HG03045 (cell line): ENCODE results near the gene SBNO2.
"Not testable (repeated sequence)": the region's sequence is repeated elsewhere in the genome, so short reads cannot be mapped to it uniquely, and the experiment has no call there.

Source experiments
- ATAC-seq: cut with Tn5 transposase; IDR thresholded peaks from one replicate; pipeline ENCODE4 v1.9.1; 2021; ENCODE audit warnings: mild to moderate bottlenecking, moderate library complexity; ENCODE audit not compliant: unreplicated experiment

Gene SBNO2

GRCh38 chr19:1136621-1137317, 37.3 kb downstream of the SBNO2 start:
- no peak for ATAC-seq

GRCh38 chr19:1136201-1136600, 37.9 kb downstream of the SBNO2 start:
- no peak for ATAC-seq

DNA sequence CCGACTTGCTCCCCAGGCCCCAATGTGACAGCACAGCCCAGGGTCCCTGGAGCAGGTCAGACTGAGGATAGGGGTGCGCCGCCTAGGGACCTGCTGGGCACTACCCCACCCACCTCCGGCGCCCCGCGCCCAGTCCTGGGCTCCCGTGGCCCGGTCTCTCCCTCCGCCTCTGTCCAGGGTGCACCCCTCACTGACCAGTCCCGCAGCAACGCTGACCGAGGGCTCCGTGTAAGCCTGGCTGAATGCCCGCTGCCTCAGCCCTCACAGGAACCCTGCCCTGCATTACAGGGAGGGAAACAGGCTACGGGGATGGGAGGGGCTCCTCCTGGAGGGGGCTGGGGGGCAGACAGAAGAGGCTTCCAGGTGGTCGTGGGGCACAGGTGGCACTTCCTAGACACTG, 38.6 kb downstream of the SBNO2 start:
- ATAC-seq, result no peak

- ATAC-seq, result no peak
Observed at GRCh38 chr19:1134431-1134830, 39.6 kb downstream of the SBNO2 start.

DNA sequence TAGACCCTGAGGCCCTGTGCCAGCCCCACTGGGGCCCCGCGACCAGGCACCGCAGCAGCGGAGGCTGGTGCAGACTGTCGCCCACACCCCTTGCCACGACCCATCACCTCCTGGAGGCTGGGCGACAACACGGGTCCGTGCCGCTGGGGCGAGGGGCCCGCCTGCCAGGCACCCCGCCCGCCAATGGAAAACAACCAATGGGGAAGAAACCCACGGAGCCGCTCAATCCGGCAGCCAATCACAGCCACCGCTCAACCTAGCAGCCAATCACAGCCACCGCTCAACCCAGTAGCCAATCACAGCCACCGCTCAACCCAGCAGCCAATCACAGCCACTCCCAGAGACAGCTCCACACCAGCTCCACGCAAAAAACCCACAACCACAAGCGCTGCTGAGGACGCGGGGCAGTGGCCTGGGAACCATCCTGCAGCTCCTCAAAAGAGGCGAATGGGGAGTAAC, 40.6 kb downstream of the SBNO2 start:
- peak; percentile 62 for ATAC-seq

DNA sequence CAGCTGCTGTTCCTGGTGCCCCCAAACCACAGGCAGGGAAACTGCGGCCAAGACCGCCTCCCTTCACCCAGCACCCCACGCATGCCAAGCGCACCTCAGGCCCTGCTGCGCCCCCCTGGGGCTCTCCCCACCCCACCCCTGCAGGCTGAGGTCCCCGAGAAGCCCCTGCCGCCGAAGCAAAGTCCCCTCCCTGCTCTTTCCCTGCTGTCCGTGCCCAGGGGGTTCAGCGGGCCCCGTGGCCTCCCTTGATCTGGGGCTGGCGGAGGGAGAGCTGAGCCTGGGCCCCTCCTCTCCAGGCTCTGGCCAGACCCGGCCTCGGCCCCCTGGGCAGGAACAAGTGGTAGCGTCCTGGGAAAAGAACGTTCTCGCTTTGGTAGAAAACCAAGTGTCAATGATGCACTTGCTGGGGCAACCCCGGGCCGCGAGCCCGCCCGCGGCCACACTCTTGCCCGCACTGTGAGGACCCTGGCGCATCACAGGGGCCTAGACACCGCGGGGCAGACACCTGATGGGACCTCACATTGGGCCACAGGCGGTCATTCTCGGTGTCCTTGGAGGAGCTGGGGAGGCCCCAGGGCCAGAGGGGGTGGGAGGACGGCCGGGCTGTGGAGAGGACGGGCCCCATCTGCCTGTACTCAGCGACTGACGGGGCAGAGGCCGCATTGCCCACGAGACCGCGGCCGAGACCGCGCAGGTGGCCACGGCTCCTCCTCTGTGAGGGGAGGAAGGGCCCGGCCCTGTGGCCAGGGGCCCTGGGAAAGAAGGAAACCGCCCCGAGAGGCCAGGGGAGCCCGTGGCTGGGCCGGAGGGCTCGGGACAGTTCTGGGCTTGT, 41.3 kb downstream of the SBNO2 start:
- peak; percentile 16 for ATAC-seq

GRCh38 chr19:1131718-1132551, 42.1 kb downstream of the SBNO2 start:
- ATAC-seq, result peak; percentile 35

DNA sequence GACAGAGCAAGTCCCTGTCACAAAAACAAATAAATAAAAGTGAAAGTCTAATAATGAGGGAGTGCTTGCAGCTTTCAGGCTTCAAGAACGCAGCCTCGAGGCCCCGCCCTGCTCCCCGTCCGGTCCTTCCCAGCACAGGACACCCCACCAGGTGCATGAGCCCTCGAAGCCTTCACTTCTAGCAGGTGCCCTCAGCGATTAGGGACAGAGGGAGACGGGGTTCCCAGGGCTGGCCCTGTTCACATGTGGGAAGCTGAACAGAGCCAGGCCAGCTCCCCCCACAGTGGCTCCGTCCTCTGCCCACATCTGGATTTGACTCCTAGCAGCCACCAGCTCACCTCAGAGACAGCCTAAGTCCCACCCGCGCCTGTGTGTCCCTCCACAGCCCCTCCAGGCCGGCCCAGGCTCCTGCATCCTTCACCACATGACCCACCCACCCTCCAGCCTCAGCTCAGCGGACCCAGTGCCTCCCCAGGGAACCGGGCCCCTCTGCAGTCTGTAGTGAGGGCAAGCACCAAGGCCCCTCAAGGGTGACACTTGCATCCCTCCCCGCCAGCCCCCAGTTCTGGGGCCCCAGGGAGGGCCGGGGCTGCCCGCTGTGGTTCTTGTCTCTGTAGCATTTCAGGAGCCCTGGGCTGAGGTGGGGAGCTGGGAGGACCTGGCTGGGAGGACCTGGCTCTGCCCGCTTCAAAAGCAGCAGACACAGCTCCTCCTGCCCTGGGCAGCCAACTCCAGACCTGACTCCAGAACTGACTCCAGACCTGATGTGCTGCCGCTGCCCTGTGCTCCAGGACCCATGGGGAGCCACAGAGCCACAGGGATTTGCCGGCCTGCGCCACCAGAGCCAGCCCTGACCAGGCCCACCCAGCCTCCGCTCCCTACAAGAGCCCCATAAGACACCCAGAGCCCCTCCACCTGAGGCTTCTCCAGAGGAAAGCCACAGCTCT, 43.0 kb downstream of the SBNO2 start:
- no peak for ATAC-seq

- no peak for ATAC-seq
Observed at GRCh38 chr19:1129535-1129934, 44.5 kb downstream of the SBNO2 start.

GRCh38 chr19:1129084-1129483, 45.0 kb downstream of the SBNO2 start:
- ATAC-seq, result not testable (repeated sequence)

- ATAC-seq, result no peak
Observed at GRCh38 chr19:1128106-1128505, 46.0 kb downstream of the SBNO2 start.

GRCh38 chr19:1126984-1127760, 46.9 kb downstream of the SBNO2 start:
- ATAC-seq, result no peak

- no peak for ATAC-seq
Observed at GRCh38 chr19:1125601-1126467, 48.2 kb downstream of the SBNO2 start.

DNA sequence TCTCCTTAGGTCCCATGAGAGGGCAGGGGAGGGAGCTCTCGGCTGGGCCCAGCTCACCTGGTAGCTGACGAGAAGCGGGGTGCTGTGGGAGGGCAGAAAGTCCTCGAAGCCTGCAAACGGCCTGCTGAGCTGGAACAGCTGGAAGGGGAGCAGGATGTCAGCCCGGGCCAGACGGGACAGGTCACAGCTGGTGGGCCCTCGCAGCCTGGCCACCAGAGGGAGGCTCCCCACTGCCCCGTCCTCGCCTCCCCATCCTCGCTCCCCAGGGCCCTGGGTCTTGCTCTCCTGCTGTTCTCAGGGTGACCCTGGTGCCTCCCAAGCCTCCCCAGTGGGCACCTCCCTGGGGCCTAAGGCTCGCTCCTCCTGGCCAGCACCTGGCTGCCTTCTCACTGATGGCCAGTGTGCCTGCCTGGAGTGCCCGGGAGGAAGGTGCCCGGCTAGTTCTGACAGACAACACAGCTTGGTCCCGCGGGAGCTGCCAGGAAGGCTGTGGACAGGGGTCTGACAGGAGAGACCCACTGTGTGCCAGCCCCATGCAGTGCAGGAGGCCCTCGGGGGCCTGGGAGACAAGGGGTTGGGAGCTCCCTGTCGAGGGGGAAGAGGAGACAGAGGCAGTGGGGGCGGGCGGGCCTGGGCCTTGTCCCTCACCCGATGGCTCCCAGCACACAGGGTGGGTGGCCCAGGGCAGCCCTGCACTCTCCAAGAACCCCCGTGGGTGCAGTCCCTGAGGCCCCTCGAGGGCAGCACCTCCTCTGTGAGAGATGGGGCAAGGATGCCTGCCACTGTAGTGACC, 50.0 kb downstream of the SBNO2 start:
- ATAC-seq, result no peak

DNA sequence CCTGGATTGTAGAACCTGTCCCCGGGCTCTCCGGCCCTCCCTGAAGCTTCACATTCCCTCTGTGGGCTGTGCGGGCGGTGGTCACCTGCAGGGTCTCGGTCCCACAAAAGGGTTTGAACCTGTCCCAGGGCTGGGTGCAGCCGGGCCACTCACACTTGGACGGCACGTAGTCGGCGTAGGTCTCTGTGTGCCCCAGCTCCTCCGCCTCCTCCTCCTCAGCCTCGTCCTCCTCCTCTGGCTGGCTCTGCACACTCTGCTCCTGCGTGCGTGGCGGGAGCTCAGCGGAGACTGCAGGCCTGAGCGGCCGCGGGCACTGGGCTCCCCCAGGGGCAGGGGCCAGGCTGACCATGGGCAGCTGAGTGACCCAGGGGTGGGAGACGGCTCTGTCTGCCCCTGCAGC, 50.7 kb downstream of the SBNO2 start:
- no peak for ATAC-seq

GRCh38 chr19:1122972-1123363, 51.1 kb downstream of the SBNO2 start:
- no peak for ATAC-seq

- ATAC-seq, result no peak
Observed at GRCh38 chr19:1122021-1122971, 51.8 kb downstream of the SBNO2 start.
